Measurements from ENCODE around the gene FLNC. TPM values are rescaled to one million over a fixed set of nuclear protein-coding genes. Genes with fewer than 3 reads are reported as not detected.

FLNC gene
- total and polyA plus RNA-seq, 3 donors from 2014 or later, result 8.8 to 21.4 (median 14.4) TPM

GRCh38 chr7:128859232-128860157, 29.3 kb downstream of the FLNC start:
- Histone ChIP-seq H3K36me3 (ENCODE audit: low read depth, missing control alignments) (no peaks in the 10 kb centered on the region), H3K9me3 (no peaks in the 10 kb centered on the region), H3K4me1 (peaks cover 23% of the 10 kb centered on the region), H3K27ac (peak overlapping the region in 1 of 2 donors; percentile 73), H3K4me3 (no peak overlapping the region), H3K27me3 (no peaks in the 10 kb centered on the region)
- TF ChIP-seq POLR2A (IDR thresholded peaks at IDR 0.05), result no peak
- TF ChIP-seq, protein P1, sequence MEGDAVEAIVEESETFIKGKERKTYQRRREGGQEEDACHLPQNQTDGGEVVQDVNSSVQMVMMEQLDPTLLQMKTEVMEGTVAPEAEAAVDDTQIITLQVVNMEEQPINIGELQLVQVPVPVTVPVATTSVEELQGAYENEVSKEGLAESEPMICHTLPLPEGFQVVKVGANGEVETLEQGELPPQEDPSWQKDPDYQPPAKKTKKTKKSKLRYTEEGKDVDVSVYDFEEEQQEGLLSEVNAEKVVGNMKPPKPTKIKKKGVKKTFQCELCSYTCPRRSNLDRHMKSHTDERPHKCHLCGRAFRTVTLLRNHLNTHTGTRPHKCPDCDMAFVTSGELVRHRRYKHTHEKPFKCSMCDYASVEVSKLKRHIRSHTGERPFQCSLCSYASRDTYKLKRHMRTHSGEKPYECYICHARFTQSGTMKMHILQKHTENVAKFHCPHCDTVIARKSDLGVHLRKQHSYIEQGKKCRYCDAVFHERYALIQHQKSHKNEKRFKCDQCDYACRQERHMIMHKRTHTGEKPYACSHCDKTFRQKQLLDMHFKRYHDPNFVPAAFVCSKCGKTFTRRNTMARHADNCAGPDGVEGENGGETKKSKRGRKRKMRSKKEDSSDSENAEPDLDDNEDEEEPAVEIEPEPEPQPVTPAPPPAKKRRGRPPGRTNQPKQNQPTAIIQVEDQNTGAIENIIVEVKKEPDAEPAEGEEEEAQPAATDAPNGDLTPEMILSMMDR (IDR thresholded peaks at IDR 0.05), result no peak
- WGBS, 2 donors, result 45 to 58% methylated on average over 11 to 12 of the region's 12 CpGs
- DNase-seq, result no peak
- intact Hi-C loops (cut with DNase I; ENCODE audit: low total_unique reads), result no loop called here

DNA sequence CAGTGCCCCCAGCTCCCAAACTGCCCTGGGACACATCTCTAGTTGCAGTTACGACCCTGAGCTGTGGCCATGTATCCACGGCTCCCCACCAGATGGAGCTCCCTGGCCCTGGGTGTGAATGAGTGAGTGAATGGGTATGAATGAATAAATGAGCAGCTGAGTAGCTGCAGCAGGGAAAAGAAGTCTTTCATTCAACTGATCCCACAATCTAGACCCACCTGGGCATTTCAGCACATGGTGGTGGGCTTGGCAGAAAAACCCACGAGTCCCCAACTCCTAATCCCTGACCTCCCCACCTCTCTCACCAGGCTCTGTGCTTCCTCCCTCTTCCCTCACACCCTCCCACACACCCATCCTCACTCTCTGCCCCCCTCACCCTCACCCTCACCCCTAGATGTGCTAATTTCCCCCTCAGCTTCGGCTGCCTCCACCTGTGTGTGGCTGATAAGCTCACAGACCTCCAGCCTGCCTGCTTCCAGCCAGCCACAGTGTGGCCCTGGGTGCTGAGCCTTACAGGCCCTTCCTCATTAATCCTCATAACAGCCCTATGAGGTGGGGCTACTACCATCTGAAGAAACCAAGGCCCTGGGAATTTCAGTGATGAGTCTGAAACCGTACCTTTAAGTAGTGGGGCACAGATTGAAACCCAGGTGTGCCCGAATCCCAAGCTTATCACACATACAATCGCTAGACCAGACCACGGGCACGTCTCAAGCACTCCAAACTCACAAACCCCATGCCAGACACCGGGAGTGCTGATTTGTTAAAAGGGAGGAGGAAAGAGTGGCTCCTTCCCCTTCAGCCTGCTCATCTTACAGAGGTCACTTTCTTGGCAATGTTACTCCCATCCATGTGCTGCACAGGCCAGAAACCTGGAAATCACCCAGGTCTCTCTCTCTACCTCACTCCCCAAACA, 30.2 kb downstream of the FLNC start:
- WGBS, 2 donors, result 52 to 61% methylated on average over 9 to 10 of the region's 10 CpGs
- Histone ChIP-seq H3K27me3 (no peaks in the 10 kb centered on the region), H3K36me3 (ENCODE audit: low read depth, missing control alignments) (no peaks in the 10 kb centered on the region), H3K27ac (peak overlapping the region in 1 of 2 donors; percentile 73), H3K9me3 (no peaks in the 10 kb centered on the region), H3K4me3 (no peak overlapping the region), H3K4me1 (peaks cover 23% of the 10 kb centered on the region)
- TF ChIP-seq, protein P1 (IDR thresholded peaks at IDR 0.05), result no peak
- no peak for TF ChIP-seq POLR2A (IDR thresholded peaks at IDR 0.05)
- DNase-seq, result no peak
- intact Hi-C loops (cut with DNase I; ENCODE audit: low total_unique reads), result no loop called here

DNA sequence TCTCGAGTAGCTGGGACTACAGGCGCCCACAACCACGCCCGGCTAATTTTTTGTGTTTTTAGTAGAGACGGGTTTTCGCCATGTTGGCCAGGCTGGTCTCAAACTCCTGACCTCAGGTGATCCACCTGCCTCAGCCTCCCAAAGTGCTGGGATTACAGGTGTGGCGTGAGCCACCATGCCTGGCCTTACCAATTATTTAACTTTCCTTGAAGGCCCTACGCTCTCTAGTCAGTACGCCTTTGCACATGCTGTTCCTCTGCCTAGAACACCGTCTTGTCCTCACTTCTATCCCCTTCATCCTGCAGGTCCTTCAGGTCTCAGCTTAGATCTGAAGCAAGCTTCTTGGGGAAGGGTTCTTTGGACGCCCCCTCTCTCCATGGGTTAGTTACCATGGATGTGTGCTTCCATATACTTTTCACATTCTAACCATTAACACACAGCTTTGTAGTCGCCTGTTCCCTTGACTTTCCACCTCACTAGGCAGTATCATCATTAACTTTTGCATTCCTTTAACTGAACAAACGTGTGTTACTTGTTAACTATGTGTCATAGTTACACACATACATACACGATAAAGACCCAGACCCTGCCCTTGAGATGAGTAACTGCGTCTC, 31.9 kb downstream of the FLNC start:
- WGBS, 2 donors, result 54 to 64% methylated on average over 15 of the region's 15 CpGs
- no peaks in the 10 kb centered on the region for H3K27me3 ChIP-seq
- H3K36me3 ChIP-seq (ENCODE audit: low read depth, missing control alignments), result no peaks in the 10 kb centered on the region
- intact Hi-C loops (cut with DNase I; ENCODE audit: low total_unique reads), result no loop called here
- TF ChIP-seq POLR2A (IDR thresholded peaks at IDR 0.05), result no peak
- TF ChIP-seq, protein P1 (IDR thresholded peaks at IDR 0.05), result no peak
- no peak for DNase-seq
- no peaks in the 10 kb centered on the region for H3K9me3 ChIP-seq
- H3K4me3 ChIP-seq, result peak overlapping the region; percentile 71 to 94
- peaks cover 23% of the 10 kb centered on the region for H3K4me1 ChIP-seq
- H3K27ac ChIP-seq, result no peak overlapping the region

DNA sequence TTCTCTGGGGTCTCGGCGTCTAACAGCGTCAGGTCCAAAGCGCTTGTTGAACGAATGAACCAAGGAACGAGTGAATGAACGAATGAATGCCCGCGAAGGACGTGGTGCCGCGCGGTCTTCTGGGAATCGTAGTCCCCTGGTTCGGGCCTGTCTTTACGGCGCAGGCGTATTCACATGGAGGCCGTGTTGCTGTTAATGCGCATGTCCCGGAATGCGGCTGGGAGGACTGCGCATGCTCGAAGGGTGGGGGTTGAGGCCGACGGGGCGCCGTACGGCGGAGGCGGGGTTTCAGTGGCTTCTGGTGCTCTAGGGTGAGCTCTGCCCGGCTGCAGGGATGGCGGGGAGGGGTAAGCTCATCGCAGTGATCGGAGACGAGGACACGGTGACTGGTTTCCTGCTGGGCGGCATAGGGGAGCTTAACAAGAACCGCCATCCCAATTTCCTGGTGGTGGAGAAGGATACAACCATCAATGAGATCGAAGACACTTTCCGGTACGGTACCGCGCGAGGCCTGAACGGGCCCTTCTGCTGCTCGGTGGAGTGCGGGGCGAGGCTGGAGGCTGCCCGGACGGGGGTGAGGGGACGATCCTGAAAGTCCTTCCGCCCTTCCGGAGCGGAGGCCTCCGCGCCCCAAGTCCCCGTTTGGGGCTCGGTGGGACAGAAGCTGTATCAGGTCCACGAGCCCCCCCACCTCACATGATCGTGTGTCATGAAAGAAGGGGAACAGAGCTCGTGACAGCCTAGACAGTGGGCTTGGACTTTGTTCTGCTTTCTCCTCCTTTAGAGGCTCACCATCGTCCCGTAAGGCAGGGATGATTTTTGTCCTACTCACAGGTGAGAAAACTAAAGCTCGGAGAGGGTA, 32.6 kb downstream of the FLNC start, which contains the start of gene ATP6V1F:
Gene ATP6V1F (plus strand): TSS at position 286 of the 862 bp plus-strand sequence. CDS start 49 bp downstream, at position 335.
- peak within 1 kb of the TSS; percentile 71 to 94 for H3K4me3 ChIP-seq
- H3K36me3 ChIP-seq (ENCODE audit: low read depth, missing control alignments), result no peaks in the 10 kb centered on the region
- no peaks in the 10 kb centered on the region for H3K9me3 ChIP-seq
- intact Hi-C loops (cut with DNase I; ENCODE audit: low total_unique reads), result no loop called here
- WGBS, 2 donors, result 1% methylated on average over 33 to 65 of the region's 65 CpGs
- peak; percentile 97 for DNase-seq
- H3K27ac ChIP-seq, result peak within 1 kb of the TSS; percentile 62 to 68
- no peaks in the 10 kb centered on the region for H3K27me3 ChIP-seq
- TF ChIP-seq, protein P1 (IDR thresholded peaks at IDR 0.05), result peak in 2 of 3 experiments; percentile 15 to 16
- TF ChIP-seq POLR2A (IDR thresholded peaks at IDR 0.05), result no peak
- H3K4me1 ChIP-seq, result peaks cover 23% of the 10 kb centered on the region

Measured in testis (tissue), 3 donors.